HUDEP-2 (cell line): ENCODE data around the gene GABRD.

Experiments
- DNase-seq, 76 experiments: peaks; one replicate each; lab custom pipeline; 2025; ENCODE audit not compliant: unreplicated experiment in 76 of 76; lab: John Stamatoyannopoulos, UW

GABRD gene

GRCh38 chr1:1985375-1986050 is 33.6 kb upstream of the GABRD start:
- no peak for DNase-seq

- DNase-seq = no peak
Observed at GRCh38 chr1:1986451-1987141, 32.5 kb upstream of the GABRD start.

GRCh38 chr1:1987142-1987510 is 32.0 kb upstream of the GABRD start:
- DNase-seq = no peak

- no peak for DNase-seq
Observed at GRCh38 chr1:1988061-1988945, 30.8 kb upstream of the GABRD start.

GRCh38 chr1:1989102-1989542 is 30.0 kb upstream of the GABRD start:
- DNase-seq = no peak

GRCh38 chr1:1989789-1990188 is 29.4 kb upstream of the GABRD start:
- no peak for DNase-seq

GRCh38 chr1:1990222-1990621 is 28.9 kb upstream of the GABRD start:
- DNase-seq = no peak

GRCh38 chr1:1994536-1994935 is 24.6 kb upstream of the GABRD start:
- no peak for DNase-seq

- no peak for DNase-seq
Observed at GRCh38 chr1:1996207-1996651, 22.9 kb upstream of the GABRD start.

GRCh38 chr1:1997576-1997975 is 21.6 kb upstream of the GABRD start:
- DNase-seq = no peak

GRCh38 chr1:2000432-2000831 is 18.7 kb upstream of the GABRD start:
- no peak for DNase-seq

GRCh38 chr1:2000850-2001249 is 18.3 kb upstream of the GABRD start:
- DNase-seq = no peak

GRCh38 chr1:2001773-2002411 is 17.3 kb upstream of the GABRD start:
- DNase-seq = no peak

- peak in 1 of 76 experiments; percentile 9 for DNase-seq
Observed at GRCh38 chr1:2003541-2004131, 15.5 kb upstream of the GABRD start, which contains the start of gene CFAP74. TSS of gene CFAP74 (minus strand) at chr1:2003786. CDS start at chr1:1990956, 12,830 bp downstream.

GRCh38 chr1:2004856-2005255 is 14.3 kb upstream of the GABRD start:
- DNase-seq = no peak

GRCh38 chr1:2009101-2010053 is 9.8 kb upstream of the GABRD start:
- no peak for DNase-seq

- DNase-seq = no peak
Observed at GRCh38 chr1:2014181-2014580, 5.0 kb upstream of the GABRD start.

- no peak for DNase-seq
Observed at GRCh38 chr1:2014741-2015735, 4.1 kb upstream of the GABRD start.
